B cell (primary cell): ENCODE measurements around the gene C4BPB. TPM values are rescaled to one million over a fixed set of nuclear protein-coding genes. Genes with fewer than 3 reads are reported as not detected.

Experiments used
- ATAC-seq: fragments of 200-7000 bp; cut with Tn5 transposase; one replicate; pipeline ENCODE4 v1.10.0; 2021; ENCODE audit warnings: low read depth, mild to moderate bottlenecking, moderate number of reproducible peaks, moderate library complexity
- CTCF ChIA-PET: fragments of 350-600 bp; sonication (Branson Sonifier 250); formaldehyde crosslinking; loops from one replicate; lab custom pipeline; 2021; ENCODE audit warnings: antibody characterized with exemption, inconsistent platforms; lab: Charles Lee
- POLR2A ChIA-PET: fragments of 350-600 bp; sonication (Branson Sonifier 250); formaldehyde crosslinking; loops from one replicate; lab custom pipeline; 2021; ENCODE audit warnings: antibody characterized with exemption; lab: Charles Lee
- DNase-seq: peaks from one replicate; pipeline ENCODE4 v3.0.0; 2013
- H2AFZ ChIP-seq: 2 replicates; pipeline ENCODE4 v1.6.1; 2012; ENCODE audit warnings: mild to moderate bottlenecking, low read depth, low read length; ENCODE audit not compliant: insufficient read depth, poor library complexity, severe bottlenecking
- H3K27ac ChIP-seq, 2 donors: 1 replicate in 1 of 2; 2 replicates in 1 of 2; pipeline ENCODE4 v1.5.1; 2012 to 2013; ENCODE audit warnings: low read length in 2 of 2, mild to moderate bottlenecking in 2 of 2, moderate library complexity in 1 of 2
- H3K27me3 ChIP-seq, 4 experiments: fragments of 200-600 bp in 1 of 4; sonication (generic) in 1 of 4; replicated peaks in 1 of 4; 1 replicate in 2 of 4; 2 replicates in 2 of 4; pipeline versions ENCODE4 v1.6.1 to v1.7.0; 2013 to 2016; ENCODE audit warnings: low read length in 3 of 4, mild to moderate bottlenecking in 2 of 4, mixed read lengths in 1 of 4, moderate library complexity in 1 of 4; ENCODE audit not compliant: insufficient read depth in 4 of 4, control insufficient read depth in 3 of 4; ENCODE audit errors: control extremely low read depth in 1 of 4
- H3K36me3 ChIP-seq, 2 experiments: replicated peaks in 1 of 2; 1 replicate in 1 of 2; 2 replicates in 1 of 2; pipeline versions ENCODE4 v1.6.1 to v1.7.1; 2013; ENCODE audit warnings: low read length in 1 of 2; ENCODE audit not compliant: insufficient read depth in 2 of 2, control insufficient read depth in 1 of 2; ENCODE audit errors: control extremely low read depth in 1 of 2, extremely low read depth in 1 of 2
- H3K4me1 ChIP-seq, 2 donors: fragments of 200-600 bp in 1 of 2; sonication (generic) in 1 of 2; 1 replicate in 1 of 2; 2 replicates in 1 of 2; pipeline versions ENCODE4 v1.5.1 to v1.6.1; 2013 to 2017; ENCODE audit warnings: low read length in 2 of 2; ENCODE audit not compliant: control insufficient read depth in 2 of 2, insufficient read depth in 2 of 2
- H3K4me2 ChIP-seq: replicated peaks from 2 replicates; pipeline ENCODE3; 2012; ENCODE audit warnings: mild to moderate bottlenecking, low read depth, low read length; ENCODE audit not compliant: poor library complexity, severe bottlenecking
- H3K4me3 ChIP-seq, 5 experiments: fragments of 200-600 bp in 1 of 5; sonication (generic) in 1 of 5; 1 replicate in 3 of 5; 2 replicates in 2 of 5; pipeline versions ENCODE4 v1.5.1 to v1.7.0; 2011 to 2016; ENCODE audit warnings: low read length in 4 of 5, mild to moderate bottlenecking in 4 of 5, low read depth in 2 of 5, control low read depth in 1 of 5, moderate library complexity in 1 of 5; ENCODE audit not compliant: insufficient read depth in 1 of 5; ENCODE audit errors: control extremely low read depth in 1 of 5, extremely low read depth in 1 of 5
- H3K79me2 ChIP-seq: fragments of 200-600 bp; sonication (generic); one replicate; pipeline ENCODE4 v1.6.0; 2016; ENCODE audit warnings: low read length; ENCODE audit not compliant: control insufficient read depth, insufficient read depth
- H3K9ac ChIP-seq: fragments of 200-600 bp; sonication (generic); 2 replicates; pipeline ENCODE4 v1.6.1; 2017; ENCODE audit warnings: mild to moderate bottlenecking, low read length, moderate library complexity
- H3K9me3 ChIP-seq, 3 donors: one replicate each; pipeline versions ENCODE4 v1.6.1 to v1.7.1; 2013; ENCODE audit warnings: low read length in 2 of 3; ENCODE audit not compliant: control insufficient read depth in 2 of 3, insufficient read depth in 1 of 3; ENCODE audit errors: control extremely low read depth in 1 of 3
- H4K20me1 ChIP-seq: 2 replicates; pipeline ENCODE4 v1.6.0; 2012; ENCODE audit warnings: mild to moderate bottlenecking, low read length; ENCODE audit not compliant: insufficient read depth, control insufficient read depth, poor library complexity, severe bottlenecking
- H3K27ac Mint-ChIP-seq: one replicate; pipeline ENCODE4 v1.8.0; 2021; ENCODE audit warnings: mixed read lengths
- H3K27me3 Mint-ChIP-seq: one replicate; pipeline ENCODE4 v1.8.0; 2021; ENCODE audit warnings: mixed read lengths
- H3K4me1 Mint-ChIP-seq: one replicate; pipeline ENCODE4 v1.8.0; 2021; ENCODE audit warnings: mixed read lengths
- H3K4me3 Mint-ChIP-seq: one replicate; pipeline ENCODE4 v1.8.0; 2021; ENCODE audit warnings: mixed read lengths
- H3K9me3 Mint-ChIP-seq: one replicate; pipeline ENCODE4 v1.8.0; 2022; ENCODE audit warnings: mixed read lengths; ENCODE audit not compliant: insufficient read depth
- CTCF ChIP-seq: fragments of 200-600 bp; IDR thresholded peaks from one replicate; pipeline ENCODE4 v1.8.0; 2022; ENCODE audit warnings: antibody characterized with exemption, mild to moderate bottlenecking
- EZH2 ChIP-seq: IDR thresholded peaks from 2 replicates; pipeline ENCODE4 v1.6.1; 2012; ENCODE audit warnings: borderline replicate concordance, low read depth, mild to moderate bottlenecking, moderate library complexity, low read length; ENCODE audit not compliant: insufficient read depth, poor library complexity, severe bottlenecking
- WGBS: methylation state at CpG from one replicate; pipeline ENCODE4 v1.1.5; 2013; ENCODE audit warnings: missing lambda C conversion rate; ENCODE audit not compliant: insufficient coverage; 5-methylcytosine and 5-hydroxymethylcytosine counted together
- intact Hi-C: fragments of 100-400 bp; cut with micrococcal nuclease; formaldehyde crosslinking; loops from one replicate; pipeline ENCODE4 v1.10.0; 2022
- polyA plus RNA-seq: library from polyadenylated mRNA; depleted of rRNA; stranded (reverse); fragments of >200 nt; gene quantifications from 2 replicates; pipeline ENCODE4 v1.2.3, GENCODE V29; 2012
- total RNA-seq, 2 donors: library from RNA; stranded (reverse); fragments of 120-200 nt in 1 of 2; gene quantifications; 1 replicate in 1 of 2; 2 replicates in 1 of 2; pipeline versions ENCODE4 v1.2.3 to v1.2.4, GENCODE V29; 2013 to 2022

Gene C4BPB
- total and polyA plus RNA-seq, 2 donors (not counting 1 experiment from before 2014, with no cell fraction given), result 0.34 TPM; not detected in 1

GRCh38 chr1:207072233-207072632 lies 16.4 kb upstream of the C4BPB start:
- Mint-ChIP-seq H3K9me3 (no peaks in the 10 kb centered on the region), H3K27ac (no peak overlapping the region), H3K4me3 (no peak overlapping the region), H3K27me3 (no peaks in the 10 kb centered on the region), H3K4me1 (peaks cover 22% of the 10 kb centered on the region)
- no peak overlapping the region for H2AFZ ChIP-seq
- intact Hi-C loops, result no loop called here
- CTCF ChIA-PET, result interaction anchor here (1.1 to 4.7 kb wide), 4 partner anchors 12 to 333 kb away, joined by 3 to 23 read pairs (median 12); no protein-coding TSS in a partner anchor
- WGBS, result 53% methylated on average over 8 of the region's 8 CpGs
- H3K4me1 ChIP-seq, result peaks cover 20 to 23% of the 10 kb centered on the region in 2 donors
- H3K27me3 ChIP-seq, result no peaks in the 10 kb centered on the region
- H4K20me1 ChIP-seq, result no peaks in the 10 kb centered on the region
- H3K9ac ChIP-seq, result no peak overlapping the region
- no peak overlapping the region for H3K4me3 ChIP-seq
- DNase-seq, result no peak
- ATAC-seq, result no peak
- POLR2A ChIA-PET, result no interaction called here
- H3K4me2 ChIP-seq, result no peak overlapping the region
- H3K27ac ChIP-seq, result no peak overlapping the region
- H3K36me3 ChIP-seq, result peaks cover 3 to 33% of the 10 kb centered on the region in 2 experiments
- no peaks in the 10 kb centered on the region for H3K79me2 ChIP-seq
- TF ChIP-seq EZH2 (no peak), CTCF (no peak)
- H3K9me3 ChIP-seq, result peaks cover 0 to 7% (median 0%) of the 10 kb centered on the region in 3 donors

GRCh38 chr1:207073906-207074820 lies 14.5 kb upstream of the C4BPB start:
- H3K27me3 Mint-ChIP-seq, result no peaks in the 10 kb centered on the region
- Histone ChIP-seq H3K27ac (no peak overlapping the region), H3K9me3 (peaks cover 0 to 7% (median 0%) of the 10 kb centered on the region in 3 donors), H2AFZ (no peak overlapping the region), H3K27me3 (no peaks in the 10 kb centered on the region), H4K20me1 (no peaks in the 10 kb centered on the region), H3K4me1 (peaks cover 20 to 22% of the 10 kb centered on the region in 2 donors), H3K4me3 (no peak overlapping the region), H3K4me2 (no peak overlapping the region), H3K36me3 (peaks cover 1 to 20% of the 10 kb centered on the region in 2 experiments), H3K9ac (no peak overlapping the region), H3K79me2 (no peaks in the 10 kb centered on the region)
- intact Hi-C loops, result no loop called here
- H3K27ac Mint-ChIP-seq, result no peak overlapping the region
- no peaks in the 10 kb centered on the region for H3K9me3 Mint-ChIP-seq
- ATAC-seq (no peak), DNase-seq (no peak)
- ChIA-PET CTCF (interaction anchor here (1.4 to 4.7 kb wide), 8 partner anchors 8 to 425 kb away, joined by 3 to 54 read pairs (median 11); partner anchors contain the start of genes PFKFB2 and YOD1), POLR2A (no interaction called here)
- no peak overlapping the region for H3K4me3 Mint-ChIP-seq
- no CpG with 5 or more reads among the region's 4 CpGs for WGBS
- peaks cover 22% of the 10 kb centered on the region for H3K4me1 Mint-ChIP-seq
- TF ChIP-seq EZH2, result no peak
- TF ChIP-seq CTCF, result no peak
